Neuron (in vitro differentiated cells): ENCODE results near the gene KLHL24.
"Not testable (repeated sequence)": the region's sequence is repeated elsewhere in the genome, so short reads cannot be mapped to it uniquely, and the experiment has no call there.

Experiments used
- H2AFZ ChIP-seq: one replicate; pipeline ENCODE4 v1.6.1; 2013; ENCODE audit warnings: low read depth, mild to moderate bottlenecking, inconsistent platforms, low read length, moderate library complexity
- H3K27me3 ChIP-seq: one replicate; pipeline ENCODE4 v1.6.1; 2013; ENCODE audit warnings: low read length; ENCODE audit not compliant: insufficient read depth
- H3K36me3 ChIP-seq: one replicate; pipeline ENCODE4 v1.6.1; 2013; ENCODE audit warnings: low read length; ENCODE audit not compliant: insufficient read depth
- H3K4me1 ChIP-seq: one replicate; pipeline ENCODE4 v1.6.1; 2013; ENCODE audit warnings: low read length; ENCODE audit not compliant: insufficient read depth
- H3K4me3 ChIP-seq: 2 replicates; pipeline ENCODE4 v1.5.1; 2013; ENCODE audit warnings: mild to moderate bottlenecking, low read length, moderate library complexity
- H3K9me3 ChIP-seq: one replicate; pipeline ENCODE4 v1.6.1; 2013; ENCODE audit warnings: low read length

Gene KLHL24

DNA sequence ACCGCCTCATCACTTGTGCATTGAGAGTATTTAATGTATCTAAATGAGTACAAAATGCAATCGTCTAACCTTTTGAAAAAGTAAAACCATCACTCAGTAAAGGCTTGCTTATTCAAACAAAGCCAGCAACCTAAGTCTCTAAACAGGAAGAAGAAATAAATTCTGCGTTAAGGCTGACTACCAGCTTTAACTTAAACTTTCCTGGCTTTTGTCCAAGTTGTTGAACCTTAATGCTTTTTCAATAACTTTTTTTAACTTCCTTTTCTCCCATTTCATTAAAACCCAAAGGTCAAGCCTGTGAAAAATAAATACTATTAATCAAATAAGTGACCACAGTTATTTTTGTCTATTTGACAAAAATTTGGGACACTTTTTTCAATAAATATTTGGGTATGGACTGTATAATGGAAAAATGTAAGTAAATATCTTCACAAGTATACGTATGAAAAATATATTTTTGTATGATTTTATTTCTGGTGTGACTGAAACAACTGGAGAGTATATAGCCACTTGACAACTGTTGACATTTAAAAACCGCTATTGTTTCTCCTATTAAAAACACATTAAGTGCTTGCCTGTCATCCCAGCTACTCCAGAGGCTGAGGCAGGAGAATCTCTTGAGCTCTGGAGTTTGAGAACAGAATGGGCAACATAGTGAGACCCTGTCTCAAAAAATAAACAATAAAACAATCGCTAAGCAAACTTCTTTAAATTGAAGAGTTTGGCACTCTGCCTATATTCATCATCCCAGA is 2.9 kb downstream of the KLHL24 start:
- H3K27me3 ChIP-seq, result no peaks in the 10 kb centered on the region
- no peaks in the 10 kb centered on the region for H3K9me3 ChIP-seq
- peak overlapping the region; percentile 73 for H3K4me3 ChIP-seq
- no peak overlapping the region for H2AFZ ChIP-seq
- H3K4me1 ChIP-seq, result peaks cover 16% of the 10 kb centered on the region
- H3K36me3 ChIP-seq, result peaks cover 3% of the 10 kb centered on the region

DNA sequence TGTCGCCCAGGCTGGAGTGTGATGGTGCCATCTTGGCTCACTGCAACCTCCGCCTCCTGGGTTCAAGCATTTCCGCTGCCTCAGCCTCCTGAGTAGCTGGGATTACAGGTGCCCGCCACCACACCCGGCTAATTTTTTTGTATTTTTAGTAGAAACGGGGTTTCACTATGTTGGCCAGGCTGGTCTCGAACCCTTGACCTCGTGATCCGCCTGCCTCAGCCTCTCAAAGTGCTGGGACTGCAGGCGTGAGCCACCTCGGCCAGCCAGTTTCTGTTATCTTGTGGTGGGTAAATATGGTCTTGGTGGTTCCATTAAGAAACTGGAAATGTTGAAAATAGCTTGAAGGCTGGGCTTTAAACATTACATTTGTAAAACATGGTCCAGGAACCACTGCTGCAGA is 5.2 kb downstream of the KLHL24 start:
- H3K9me3 ChIP-seq, H3K4me3 ChIP-seq, H3K27me3 ChIP-seq, H2AFZ ChIP-seq: not testable (repeated sequence)
- H3K4me1 ChIP-seq, result peaks cover 13% of the 10 kb centered on the region
- H3K36me3 ChIP-seq, result peaks cover 14% of the 10 kb centered on the region

DNA sequence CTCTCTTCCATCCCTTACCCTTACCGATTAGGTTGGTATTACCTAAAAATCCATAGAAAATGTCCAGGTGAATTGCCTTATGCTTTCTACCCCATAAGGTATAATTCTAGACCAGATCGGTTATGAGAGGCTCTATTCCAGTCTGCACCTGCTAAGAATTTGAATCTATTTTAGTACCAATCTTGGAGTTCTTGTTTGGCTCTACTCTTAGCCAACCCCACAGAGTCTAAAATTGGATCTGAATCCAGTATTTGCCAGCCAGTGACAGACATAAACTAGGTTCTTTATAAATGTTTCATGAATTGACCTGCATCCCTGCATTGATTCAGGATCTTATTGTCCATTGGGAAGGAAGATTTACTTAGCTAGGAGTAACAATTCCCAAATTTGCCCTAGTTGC is 6.5 kb downstream of the KLHL24 start:
- Histone ChIP-seq H3K4me1 (peaks cover 13% of the 10 kb centered on the region), H3K36me3 (peaks cover 16% of the 10 kb centered on the region), H2AFZ (no peak overlapping the region), H3K27me3 (no peaks in the 10 kb centered on the region), H3K9me3 (no peaks in the 10 kb centered on the region), H3K4me3 (no peak overlapping the region)

DNA sequence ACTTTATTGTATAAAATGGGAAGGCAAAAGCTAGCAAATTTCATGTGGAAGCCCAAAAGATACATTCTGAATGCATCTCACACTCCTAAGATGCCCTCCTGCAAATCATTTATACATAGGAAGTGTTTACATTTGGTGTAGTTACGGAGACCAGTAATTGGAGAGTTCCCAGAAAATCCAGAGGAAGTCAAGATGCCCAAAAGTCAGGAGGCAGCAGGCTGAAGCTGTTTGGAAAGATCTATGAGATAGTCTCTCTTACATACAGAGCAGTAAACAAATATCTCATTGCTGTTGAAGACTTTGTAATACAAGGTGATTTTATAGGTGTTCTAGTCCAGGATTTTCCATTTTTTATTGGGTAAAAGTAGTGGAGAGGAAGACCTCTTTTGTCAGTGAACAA is 8.8 kb downstream of the KLHL24 start:
- Histone ChIP-seq H3K9me3 (no peaks in the 10 kb centered on the region), H3K4me3 (no peak overlapping the region), H3K36me3 (peaks cover 19% of the 10 kb centered on the region), H3K4me1 (no peaks in the 10 kb centered on the region), H3K27me3 (no peaks in the 10 kb centered on the region), H2AFZ (no peak overlapping the region)

DNA sequence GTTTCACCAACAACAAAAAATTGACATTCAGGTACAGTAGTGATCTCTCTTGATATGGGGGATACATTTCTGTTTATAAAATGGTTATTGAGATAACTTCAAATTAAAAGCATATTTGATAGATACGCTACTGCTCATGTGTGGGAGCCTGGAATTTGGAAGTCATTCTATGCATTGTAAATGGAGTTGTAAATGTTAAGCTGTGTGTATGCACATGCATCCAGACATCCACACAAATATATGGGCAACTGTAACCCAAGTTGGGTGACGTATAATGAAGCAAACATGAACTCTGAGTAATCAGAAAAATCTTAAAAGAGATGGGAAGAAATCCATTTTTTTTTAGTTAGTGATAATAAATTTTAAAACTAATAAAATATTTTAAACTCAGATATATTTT is 9.8 kb downstream of the KLHL24 start:
- Histone ChIP-seq H3K4me1 (no peaks in the 10 kb centered on the region), H3K36me3 (peaks cover 24% of the 10 kb centered on the region), H3K9me3 (peaks cover 2% of the 10 kb centered on the region), H2AFZ (no peak overlapping the region), H3K4me3 (no peak overlapping the region), H3K27me3 (no peaks in the 10 kb centered on the region)

DNA sequence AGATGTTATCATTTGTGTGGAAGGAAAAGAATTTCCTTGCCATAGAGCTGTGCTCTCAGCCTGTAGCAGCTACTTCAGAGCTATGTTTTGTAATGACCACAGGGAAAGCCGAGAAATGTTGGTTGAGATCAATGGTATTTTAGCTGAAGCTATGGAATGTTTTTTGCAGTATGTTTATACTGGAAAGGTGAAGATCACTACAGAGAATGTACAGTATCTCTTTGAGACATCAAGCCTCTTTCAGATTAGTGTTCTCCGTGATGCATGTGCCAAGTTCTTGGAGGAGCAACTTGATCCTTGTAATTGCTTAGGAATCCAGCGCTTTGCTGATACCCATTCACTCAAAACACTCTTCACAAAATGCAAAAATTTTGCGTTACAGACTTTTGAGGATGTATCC is 15.1 kb downstream of the KLHL24 start:
- Histone ChIP-seq H2AFZ (no peak overlapping the region), H3K9me3 (peaks cover 31% of the 10 kb centered on the region), H3K4me1 (no peaks in the 10 kb centered on the region), H3K27me3 (no peaks in the 10 kb centered on the region), H3K4me3 (no peak overlapping the region), H3K36me3 (peaks cover 50% of the 10 kb centered on the region)

DNA sequence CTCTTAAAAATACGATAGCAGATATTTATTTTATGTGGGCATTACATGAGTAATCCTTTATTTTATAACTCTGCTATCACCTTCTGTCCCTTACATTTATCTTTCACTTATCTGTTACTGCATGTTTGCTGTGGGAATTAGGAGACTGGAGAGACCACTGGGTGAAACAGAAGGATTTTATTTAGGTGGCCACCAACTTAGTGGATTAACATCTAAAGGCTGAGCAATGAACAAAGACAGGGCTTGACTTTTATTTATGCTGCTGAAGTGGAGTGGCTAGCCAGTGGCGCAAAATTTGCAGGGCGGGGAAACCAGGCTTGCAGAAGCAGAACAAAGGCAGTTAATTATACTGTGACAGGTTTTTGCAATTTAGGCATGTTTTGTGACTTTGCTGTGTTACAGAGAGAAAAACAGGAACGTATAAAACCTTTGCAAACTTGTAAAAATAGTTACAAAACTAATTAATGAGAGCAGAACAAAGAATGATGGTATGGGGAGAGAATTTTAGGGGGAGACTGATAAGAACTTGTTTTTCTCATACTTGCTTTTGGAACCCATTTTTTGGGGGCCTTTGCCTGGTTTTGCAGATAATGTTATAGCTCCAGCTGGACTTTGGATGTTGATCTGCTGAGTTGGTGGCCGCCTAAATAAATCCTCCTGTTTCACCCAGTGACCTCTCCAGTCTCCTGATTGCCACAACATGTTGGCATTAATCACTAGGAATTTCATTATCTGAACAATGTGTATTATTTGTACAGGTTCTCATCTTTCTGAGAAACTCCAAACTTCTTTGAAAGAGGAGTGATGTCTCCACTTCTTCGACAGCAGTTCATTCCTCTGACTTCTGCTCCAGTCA is 18.0 kb downstream of the KLHL24 start:
- peaks cover 35% of the 10 kb centered on the region for H3K9me3 ChIP-seq
- H2AFZ ChIP-seq, result no peak overlapping the region
- no peaks in the 10 kb centered on the region for H3K4me1 ChIP-seq
- H3K27me3 ChIP-seq, result no peaks in the 10 kb centered on the region
- no peak overlapping the region for H3K4me3 ChIP-seq
- peaks cover 54% of the 10 kb centered on the region for H3K36me3 ChIP-seq

DNA sequence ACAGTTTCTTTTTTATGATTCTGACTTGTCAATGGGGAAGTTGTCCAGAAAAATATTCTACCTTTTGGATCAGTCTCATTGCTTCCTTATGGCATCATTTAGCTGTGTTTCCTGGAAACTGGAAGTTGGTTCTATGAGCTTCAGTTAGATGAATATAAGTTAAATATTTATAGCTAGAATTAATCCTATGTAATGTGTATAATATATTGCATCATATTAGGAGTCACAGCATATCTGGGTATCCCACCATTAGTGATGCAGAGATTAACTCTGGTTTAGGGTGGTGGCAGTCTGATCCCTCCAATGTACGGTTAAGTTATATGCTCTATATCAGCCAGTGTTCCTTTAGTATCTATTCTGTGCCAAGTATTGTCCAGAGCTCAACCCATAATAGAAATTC is 19.3 kb downstream of the KLHL24 start:
- Histone ChIP-seq H3K4me3 (no peak overlapping the region), H3K36me3 (peaks cover 55% of the 10 kb centered on the region)

DNA sequence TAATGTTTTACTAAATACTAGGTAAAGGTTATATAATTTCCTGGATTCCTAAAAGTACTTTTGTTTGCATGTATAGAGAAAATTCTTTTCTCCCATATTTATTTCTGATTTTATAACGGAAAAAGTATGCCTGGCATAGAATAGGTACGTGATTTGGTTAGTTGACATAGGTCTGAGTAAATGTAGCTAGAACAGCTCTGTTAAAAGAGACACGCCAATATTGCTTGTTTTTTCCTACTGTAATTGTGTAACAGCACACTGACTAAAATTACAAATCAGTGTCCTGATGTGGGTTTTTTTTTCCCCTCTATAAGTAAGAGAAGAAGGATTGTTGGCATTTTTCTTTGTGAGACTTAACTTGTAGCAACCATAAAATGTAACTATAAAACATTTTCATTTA is 26.7 kb downstream of the KLHL24 start:
- Histone ChIP-seq H3K9me3 (peaks cover 3% of the 10 kb centered on the region), H3K4me1 (no peaks in the 10 kb centered on the region), H3K36me3 (peaks cover 44% of the 10 kb centered on the region), H2AFZ (no peak overlapping the region), H3K4me3 (no peak overlapping the region), H3K27me3 (no peaks in the 10 kb centered on the region)

More for the DNA sequence above, 19.3 kb downstream of the KLHL24 start:
- no peaks in the 10 kb centered on the region for H3K4me1 ChIP-seq
- H3K9me3 ChIP-seq, result peaks cover 37% of the 10 kb centered on the region
- H3K27me3 ChIP-seq, result no peaks in the 10 kb centered on the region
- no peak overlapping the region for H2AFZ ChIP-seq

DNA sequence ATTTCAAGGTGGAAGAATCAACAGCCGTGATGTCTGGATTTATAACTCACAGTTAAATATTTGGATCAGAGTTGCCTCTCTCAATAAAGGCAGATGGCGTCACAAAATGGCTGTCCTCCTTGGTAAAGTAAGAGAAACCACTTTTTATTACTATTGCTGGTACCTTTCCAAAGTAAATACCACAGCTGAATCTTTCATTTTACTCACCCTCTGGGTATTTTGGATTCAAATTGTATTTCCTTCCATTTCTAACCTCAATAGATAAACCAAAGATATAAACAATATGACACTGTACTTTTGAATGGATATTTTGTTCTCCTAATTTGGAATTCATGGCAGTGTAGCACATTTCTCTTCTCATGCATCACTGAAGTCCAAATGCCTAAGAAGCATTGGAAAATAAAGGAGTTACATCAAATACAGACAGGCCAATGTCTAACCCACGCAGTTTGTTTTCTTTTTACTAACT is 29.5 kb downstream of the KLHL24 start:
- Histone ChIP-seq H3K27me3 (no peaks in the 10 kb centered on the region), H3K9me3 (peaks cover 7% of the 10 kb centered on the region), H2AFZ (no peak overlapping the region), H3K4me1 (no peaks in the 10 kb centered on the region), H3K36me3 (peaks cover 59% of the 10 kb centered on the region), H3K4me3 (no peak overlapping the region)

DNA sequence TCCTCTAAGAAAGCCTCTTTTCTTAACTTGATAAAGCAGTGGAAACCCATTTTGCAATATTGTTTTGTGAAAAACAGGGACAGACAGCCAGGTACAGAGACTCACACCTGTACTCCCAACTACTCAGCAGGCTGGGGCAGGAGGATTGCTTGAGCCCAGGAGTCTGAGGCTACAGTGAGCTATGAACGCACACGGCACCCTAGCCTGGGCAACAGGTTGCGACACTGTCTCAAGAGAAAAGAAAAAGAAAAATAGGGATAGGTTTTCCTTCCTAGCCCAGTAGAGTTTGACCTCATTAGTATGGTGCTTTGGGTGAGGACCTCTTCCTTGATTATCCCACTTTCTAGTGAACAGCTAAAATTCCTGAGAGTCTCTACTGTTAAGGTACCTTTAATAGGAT is 44.6 kb downstream of the KLHL24 start:
- peaks cover 14% of the 10 kb centered on the region for H3K36me3 ChIP-seq

DNA sequence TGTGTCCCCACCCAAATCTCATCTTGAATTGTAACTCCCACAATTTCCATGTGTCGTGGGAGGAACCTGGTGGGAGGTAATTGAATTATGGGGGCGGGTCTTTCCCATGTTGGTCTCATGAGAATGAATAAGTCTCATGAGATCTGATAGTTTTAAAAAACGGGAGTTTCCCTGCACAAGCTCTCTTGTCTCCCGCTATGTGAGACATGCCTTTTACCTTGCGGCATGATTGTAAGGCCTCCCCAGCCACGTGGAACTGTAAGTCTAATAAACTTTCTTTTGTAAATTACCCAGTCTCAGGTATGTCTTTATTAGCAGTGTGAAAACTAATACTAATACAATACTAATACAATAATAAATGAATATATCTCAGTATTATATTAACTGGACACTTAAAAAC is 52.3 kb downstream of the KLHL24 start:
- Histone ChIP-seq H3K36me3 (no peaks in the 10 kb centered on the region), H3K9me3 (no peaks in the 10 kb centered on the region), H2AFZ (no peak overlapping the region), H3K4me3 (no peak overlapping the region), H3K27me3 (no peaks in the 10 kb centered on the region), H3K4me1 (no peaks in the 10 kb centered on the region)

More for the DNA sequence above, 44.6 kb downstream of the KLHL24 start:
- no peak overlapping the region for H3K4me3 ChIP-seq
- no peaks in the 10 kb centered on the region for H3K9me3 ChIP-seq
- H3K4me1 ChIP-seq, result no peaks in the 10 kb centered on the region
- H3K27me3 ChIP-seq, result no peaks in the 10 kb centered on the region
- H2AFZ ChIP-seq, result no peak overlapping the region

DNA sequence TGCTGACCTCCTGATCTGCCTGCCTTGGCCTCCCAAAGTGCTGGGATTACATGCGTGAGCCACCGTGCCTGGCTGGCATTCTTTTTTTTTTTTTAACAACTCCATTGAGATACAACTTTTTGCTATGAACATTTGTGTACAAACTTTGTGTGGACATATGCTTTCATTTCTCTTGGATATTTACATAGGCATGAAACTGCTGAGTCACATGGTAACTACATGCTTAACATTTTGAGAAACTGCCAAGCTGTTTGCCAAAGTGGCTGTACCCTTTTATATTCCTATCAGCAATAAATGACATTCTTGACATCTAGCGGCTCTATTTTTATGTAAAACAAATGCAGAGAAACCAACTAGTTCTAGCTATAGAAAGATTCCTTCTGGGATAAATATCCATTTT is 53.5 kb downstream of the KLHL24 start:
- H3K4me3 ChIP-seq, result no peak overlapping the region
- H3K9me3 ChIP-seq, result no peaks in the 10 kb centered on the region
- no peaks in the 10 kb centered on the region for H3K4me1 ChIP-seq
- H3K36me3 ChIP-seq, result no peaks in the 10 kb centered on the region
- no peaks in the 10 kb centered on the region for H3K27me3 ChIP-seq
- H2AFZ ChIP-seq, result no peak overlapping the region
